Spleen (tissue), 11 donors: Measurements from ENCODE around the gene CFI. TPM values are rescaled to one million over a fixed set of nuclear protein-coding genes. Genes with fewer than 3 reads are reported as not detected.

ENCODE experiments used
- DNase-seq: peaks from one replicate; pipeline ENCODE4 v3.0.0-alpha.2; 2020
- H3K27ac ChIP-seq, 8 donors: fragments of 200-600 bp; sonication (generic) in 7 of 8; 1 replicate in 4 of 8; 2 replicates in 4 of 8; pipeline versions ENCODE4 v1.5.0 to v1.8.0; 2016 to 2021; ENCODE audit warnings: inconsistent platforms in 4 of 8, mild to moderate bottlenecking in 4 of 8, moderate library complexity in 1 of 8
- H3K27me3 ChIP-seq, 7 donors: fragments of 200-600 bp; sonication (generic) in 6 of 7; replicated peaks in 1 of 7; 1 replicate in 4 of 7; 2 replicates in 3 of 7; pipeline versions ENCODE4 v1.5.0 to v1.8.0; 2016 to 2021; ENCODE audit warnings: inconsistent platforms in 3 of 7, mild to moderate bottlenecking in 1 of 7
- H3K36me3 ChIP-seq, 6 donors: fragments of 200-600 bp; sonication (generic) in 5 of 6; 1 replicate in 4 of 6; 2 replicates in 2 of 6; pipeline versions ENCODE4 v1.5.0 to v1.8.0; 2016 to 2021; ENCODE audit warnings: inconsistent platforms in 2 of 6
- H3K4me1 ChIP-seq, 6 donors: fragments of 200-600 bp; sonication (generic) in 5 of 6; 1 replicate in 3 of 6; 2 replicates in 3 of 6; pipeline versions ENCODE4 v1.5.0 to v1.8.0; 2016 to 2021; ENCODE audit warnings: inconsistent platforms in 3 of 6
- H3K4me3 ChIP-seq, 8 donors: fragments of 200-600 bp; sonication (generic) in 7 of 8; 1 replicate in 4 of 8; 2 replicates in 4 of 8; pipeline versions ENCODE4 v1.5.0 to v1.8.0; 2016 to 2021; ENCODE audit warnings: inconsistent platforms in 4 of 8, mild to moderate bottlenecking in 4 of 8, moderate library complexity in 2 of 8
- H3K9me3 ChIP-seq, 8 donors: fragments of 200-600 bp; sonication (generic) in 7 of 8; 1 replicate in 4 of 8; 2 replicates in 4 of 8; pipeline versions ENCODE4 v1.5.0 to v1.8.0; 2016 to 2021; ENCODE audit warnings: inconsistent platforms in 4 of 8
- CTCF ChIP-seq, 11 experiments: fragments of 200-600 bp in 7 of 11; fragments of 450-650 bp in 4 of 11; sonication (generic) in 4 of 11; IDR thresholded peaks in 8 of 11; conservative IDR thresholded peaks in 3 of 11; 1 replicate in 7 of 11; 2 replicates in 4 of 11; pipeline versions ENCODE4 v1.4.0 to v1.8.0; 2016 to 2021; ENCODE audit warnings: antibody characterized with exemption in 11 of 11, inconsistent platforms in 4 of 11, mild to moderate bottlenecking in 1 of 11
- POLR2A ChIP-seq, 3 donors: fragments of 450-650 bp; IDR thresholded peaks; one replicate each; pipeline ENCODE4 v1.5.1; 2017; ENCODE audit warnings: antibody characterized with exemption in 3 of 3, mild to moderate bottlenecking in 1 of 3
- POLR2AphosphoS5 ChIP-seq, 3 donors: sonication (generic); formaldehyde crosslinking; IDR thresholded peaks; one replicate each; pipeline ENCODE4 v1.5.1; 2017; ENCODE audit warnings: antibody characterized with exemption in 3 of 3
- WGBS, 5 donors: extraction: QIAGEN DNeasy Blood & Tissue Kit in 3 of 5; methylation state at CpG; one replicate each; pipeline versions ENCODE4 v1.1.5 to v1.1.7; 2013 to 2018; 5-methylcytosine and 5-hydroxymethylcytosine counted together
- intact Hi-C: fragments of 100-400 bp; cut with DNase I; formaldehyde crosslinking; loops from one replicate; pipeline ENCODE4 v1.15.0; 2023; ENCODE audit warnings: low total_unique reads
- polyA plus RNA-seq, 3 donors: library from polyadenylated mRNA; stranded (reverse); fragments of 200-250 nt; gene quantifications; one replicate each; pipeline ENCODE4 v1.2.1, GENCODE V29; 2013
- total RNA-seq, 7 donors: library from RNA; depleted of rRNA in 3 of 7; stranded (reverse); fragments of >200 nt in 3 of 7; fragmentation: NEBNext Ultra II Directional in 4 of 7; extraction: Animal tissue kit (Norgen Biotek cat#: 25700) in 4 of 7; gene quantifications; one replicate each; pipeline versions ENCODE4 v1.1.0 to v1.2.1, GENCODE V29; 2016 to 2021
- donor health status: healthy with polysubstance abuse.
- donor health status: DM: no; HTN: no; CAD: no; lungs with moderate emphysema.
- donor health status: DM: no; HTN: no; CAD: no.
- donor health status: Bipolar disorder and iron deficiency.
- donor health status: healthy.
- donor health status: DM: no; HTN: no; CAD: no.
- donor health status: DM: yes; HTN: yes; CAD: no.

The CFI gene
- total and polyA plus RNA-seq, 10 donors: 9.8 to 88.2 (median 59.0) TPM

- H3K4me1 ChIP-seq: no peaks in the 10 kb centered on the region
- TF ChIP-seq CTCF (IDR thresholded peaks at IDR 0.05 in 8 of 11, conservative IDR thresholded peaks at IDR 0.05 in 3 of 11) (no peak), POLR2AphosphoS5 (IDR thresholded peaks at IDR 0.05) (no peak), POLR2A (IDR thresholded peaks at IDR 0.05) (no peak)
- intact Hi-C loops: no loop called here
- WGBS, 5 donors: 61 to 88% (median 77%) methylated on average over 2 of the region's 2 CpGs
- H3K9me3 ChIP-seq: no peaks in the 10 kb centered on the region
- H3K4me3 ChIP-seq: no peak overlapping the region
- peaks cover 0 to 7% (median 0%) of the 10 kb centered on the region in 6 donors for H3K36me3 ChIP-seq
- no peak overlapping the region for H3K27ac ChIP-seq
- H3K27me3 ChIP-seq: no peaks in the 10 kb centered on the region
- no peak for DNase-seq
Observed at GRCh38 chr4:109760682-109761081, 41.1 kb downstream of the CFI start.

- WGBS, 5 donors: 59 to 85% (median 79%) methylated on average over 3 of the region's 3 CpGs
- H3K36me3 ChIP-seq: peaks cover 0 to under 1% (median 0%) of the 10 kb centered on the region in 6 donors
- no peak for TF ChIP-seq CTCF (IDR thresholded peaks at IDR 0.05 in 8 of 11, conservative IDR thresholded peaks at IDR 0.05 in 3 of 11)
- no peak for TF ChIP-seq POLR2A (IDR thresholded peaks at IDR 0.05)
- TF ChIP-seq POLR2AphosphoS5 (IDR thresholded peaks at IDR 0.05): no peak
- no peaks in the 10 kb centered on the region for H3K9me3 ChIP-seq
- H3K27me3 ChIP-seq: no peaks in the 10 kb centered on the region
- H3K4me3 ChIP-seq: no peak overlapping the region
- H3K27ac ChIP-seq: no peak overlapping the region
- H3K4me1 ChIP-seq: no peaks in the 10 kb centered on the region
- no peak for DNase-seq
- intact Hi-C loops: no loop called here
Observed at GRCh38 chr4:109755656-109756055, 46.1 kb downstream of the CFI start.

GRCh38 chr4:109754093-109754857, 47.5 kb downstream of the CFI start:
- H3K27me3 ChIP-seq: no peaks in the 10 kb centered on the region
- H3K4me3 ChIP-seq: no peak overlapping the region
- H3K4me1 ChIP-seq: no peaks in the 10 kb centered on the region
- no peak overlapping the region for H3K27ac ChIP-seq
- intact Hi-C loops: no loop called here
- WGBS, 5 donors: 78 to 94% (median 83%) methylated on average over 7 of the region's 7 CpGs
- TF ChIP-seq CTCF (IDR thresholded peaks at IDR 0.05 in 8 of 11, conservative IDR thresholded peaks at IDR 0.05 in 3 of 11) (no peak), POLR2A (IDR thresholded peaks at IDR 0.05) (no peak), POLR2AphosphoS5 (IDR thresholded peaks at IDR 0.05) (no peak)
- DNase-seq: no peak
- H3K9me3 ChIP-seq: no peaks in the 10 kb centered on the region
- H3K36me3 ChIP-seq: peaks cover 0 to under 1% (median 0%) of the 10 kb centered on the region in 6 donors

DNA sequence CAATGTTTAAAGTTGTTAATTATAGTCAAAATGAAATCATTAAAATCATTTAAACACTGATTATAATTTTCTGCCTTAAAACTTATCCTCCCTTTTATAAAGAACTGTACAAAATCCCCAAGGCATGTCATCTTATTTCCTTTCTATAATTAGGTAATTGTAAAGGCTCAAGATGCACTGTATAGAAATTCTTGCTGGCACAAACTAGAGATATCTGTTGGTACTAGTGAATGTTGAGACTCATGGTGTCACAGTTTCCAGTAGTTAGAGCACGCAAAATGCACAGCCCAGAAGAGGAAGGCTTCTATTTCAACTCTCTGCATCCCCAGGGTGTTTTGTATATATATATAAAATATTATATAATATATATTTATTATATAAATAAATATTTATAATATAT, 49.3 kb downstream of the CFI start:
- H3K36me3 ChIP-seq: peaks cover 0 to 6% (median 0%) of the 10 kb centered on the region in 6 donors
- H3K9me3 ChIP-seq: no peaks in the 10 kb centered on the region
- H3K27me3 ChIP-seq: no peaks in the 10 kb centered on the region
- no peak for TF ChIP-seq CTCF (IDR thresholded peaks at IDR 0.05 in 8 of 11, conservative IDR thresholded peaks at IDR 0.05 in 3 of 11)
- no peak for TF ChIP-seq POLR2AphosphoS5 (IDR thresholded peaks at IDR 0.05)
- no peak for TF ChIP-seq POLR2A (IDR thresholded peaks at IDR 0.05)
- 0 to 65% (median 0%) methylated on average over 1 of the region's 1 CpG for WGBS, 5 donors
- H3K4me1 ChIP-seq: no peaks in the 10 kb centered on the region
- H3K27ac ChIP-seq: no peak overlapping the region
- intact Hi-C loops: no loop called here
- no peak overlapping the region for H3K4me3 ChIP-seq
- DNase-seq: no peak
